ENCODE results near the gene GGA3.
A peak's percentile ranks its signal among the peaks of the same experiment; 100 is the strongest.
"Not testable (repeated sequence)": the region's sequence is repeated elsewhere in the genome, so short reads cannot be mapped to it uniquely, and the experiment has no call there.

GGA3 gene

DNA sequence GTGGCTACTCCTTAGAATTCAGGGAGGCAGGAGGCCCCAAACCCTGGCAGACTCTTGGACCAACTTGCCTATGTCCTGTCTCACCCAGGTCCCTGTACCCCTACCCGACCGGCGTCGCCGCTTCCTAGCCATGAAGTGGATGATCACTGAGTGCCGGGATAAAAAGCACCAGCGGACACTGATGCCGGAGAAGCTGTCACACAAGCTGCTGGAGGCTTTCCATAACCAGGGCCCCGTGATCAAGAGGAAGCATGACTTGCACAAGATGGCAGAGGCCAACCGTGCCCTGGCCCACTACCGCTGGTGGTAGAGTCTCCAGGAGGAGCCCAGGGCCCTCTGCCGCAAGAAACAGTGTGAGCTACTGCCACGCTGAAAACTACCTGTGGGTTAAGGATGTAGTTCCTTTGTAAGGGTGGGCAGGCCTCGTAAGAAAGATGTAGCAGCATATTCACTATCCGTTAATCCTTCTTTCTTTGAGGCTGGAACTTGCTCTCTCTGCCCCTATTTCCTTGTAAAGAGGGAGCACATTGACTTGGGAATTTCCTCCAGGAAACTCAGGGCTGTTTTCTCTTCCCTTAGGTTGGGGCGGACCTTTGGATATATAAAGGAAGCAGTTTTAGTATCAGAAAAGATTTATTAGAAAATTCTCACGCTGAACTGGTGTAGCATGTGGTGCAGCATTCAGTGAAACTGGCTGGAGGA lies 4.4 kb upstream of the GGA3 start:
- no peak for DNase-seq (ENCODE audit: low read depth)
- H3K4me3 ChIP-seq (ENCODE audit: low read length) = no peak overlapping the region
- TF ChIP-seq, protein P1, sequence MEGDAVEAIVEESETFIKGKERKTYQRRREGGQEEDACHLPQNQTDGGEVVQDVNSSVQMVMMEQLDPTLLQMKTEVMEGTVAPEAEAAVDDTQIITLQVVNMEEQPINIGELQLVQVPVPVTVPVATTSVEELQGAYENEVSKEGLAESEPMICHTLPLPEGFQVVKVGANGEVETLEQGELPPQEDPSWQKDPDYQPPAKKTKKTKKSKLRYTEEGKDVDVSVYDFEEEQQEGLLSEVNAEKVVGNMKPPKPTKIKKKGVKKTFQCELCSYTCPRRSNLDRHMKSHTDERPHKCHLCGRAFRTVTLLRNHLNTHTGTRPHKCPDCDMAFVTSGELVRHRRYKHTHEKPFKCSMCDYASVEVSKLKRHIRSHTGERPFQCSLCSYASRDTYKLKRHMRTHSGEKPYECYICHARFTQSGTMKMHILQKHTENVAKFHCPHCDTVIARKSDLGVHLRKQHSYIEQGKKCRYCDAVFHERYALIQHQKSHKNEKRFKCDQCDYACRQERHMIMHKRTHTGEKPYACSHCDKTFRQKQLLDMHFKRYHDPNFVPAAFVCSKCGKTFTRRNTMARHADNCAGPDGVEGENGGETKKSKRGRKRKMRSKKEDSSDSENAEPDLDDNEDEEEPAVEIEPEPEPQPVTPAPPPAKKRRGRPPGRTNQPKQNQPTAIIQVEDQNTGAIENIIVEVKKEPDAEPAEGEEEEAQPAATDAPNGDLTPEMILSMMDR (IDR thresholded peaks at IDR 0.05; ENCODE audit: insufficient read depth, low read depth, low read length, missing control alignments) = no peak

DNA sequence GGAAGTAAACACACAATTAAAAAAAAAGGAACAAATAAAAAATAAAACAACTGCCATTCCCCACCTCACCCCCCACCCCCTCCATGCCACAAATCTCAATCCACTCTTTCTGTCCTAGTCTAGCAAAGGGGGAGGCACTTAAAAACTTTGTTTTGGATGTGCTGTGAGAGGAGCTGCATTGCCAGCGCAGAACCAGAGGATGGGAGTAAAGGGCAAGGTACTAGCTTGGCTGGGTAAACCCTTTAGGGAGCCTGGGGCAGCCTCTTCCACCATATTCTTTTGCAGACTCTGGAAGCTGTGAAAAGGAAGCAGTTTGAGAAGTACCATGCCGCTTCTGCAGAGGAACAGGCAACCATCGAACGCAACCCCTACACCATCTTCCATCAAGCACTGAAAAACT lies 1.6 kb upstream of the GGA3 start:
- peak overlapping the region; percentile 99 for H3K4me3 ChIP-seq (ENCODE audit: low read length)
- TF ChIP-seq, protein P1 (IDR thresholded peaks at IDR 0.05; ENCODE audit: insufficient read depth, low read depth, low read length, missing control alignments) = no peak
- DNase-seq (ENCODE audit: low read depth) = no peak

DNA sequence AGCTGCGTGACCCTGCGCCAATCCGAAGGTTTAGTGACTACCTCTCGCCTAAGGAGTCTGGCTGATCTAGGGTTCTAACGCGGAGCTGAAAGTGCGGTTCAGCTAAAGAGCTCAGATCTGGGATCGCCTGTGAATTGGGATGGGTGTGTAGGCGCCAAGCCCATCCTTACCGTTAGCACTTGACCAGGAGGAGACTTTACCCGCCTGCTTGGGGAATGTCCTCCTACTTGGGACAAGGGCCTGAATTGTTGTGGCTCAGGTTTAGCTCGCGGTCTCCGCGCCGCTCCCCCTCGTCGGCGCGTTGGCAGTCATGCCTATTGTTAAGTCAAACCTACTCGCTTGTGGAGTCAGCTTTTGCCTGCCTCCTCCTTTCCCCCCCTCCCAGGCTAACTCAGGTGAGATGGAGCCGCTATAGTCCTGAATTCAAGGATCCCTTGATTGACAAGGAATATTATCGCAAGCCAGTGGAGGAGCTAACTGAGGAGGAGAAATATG lies 753 bp upstream of the GGA3 start:
- H3K4me3 ChIP-seq (ENCODE audit: low read length) = peak overlapping the region; percentile 99
- TF ChIP-seq, protein P1 (IDR thresholded peaks at IDR 0.05; ENCODE audit: insufficient read depth, low read depth, low read length, missing control alignments) = no peak
- peak; percentile 34 for DNase-seq (ENCODE audit: low read depth)

DNA sequence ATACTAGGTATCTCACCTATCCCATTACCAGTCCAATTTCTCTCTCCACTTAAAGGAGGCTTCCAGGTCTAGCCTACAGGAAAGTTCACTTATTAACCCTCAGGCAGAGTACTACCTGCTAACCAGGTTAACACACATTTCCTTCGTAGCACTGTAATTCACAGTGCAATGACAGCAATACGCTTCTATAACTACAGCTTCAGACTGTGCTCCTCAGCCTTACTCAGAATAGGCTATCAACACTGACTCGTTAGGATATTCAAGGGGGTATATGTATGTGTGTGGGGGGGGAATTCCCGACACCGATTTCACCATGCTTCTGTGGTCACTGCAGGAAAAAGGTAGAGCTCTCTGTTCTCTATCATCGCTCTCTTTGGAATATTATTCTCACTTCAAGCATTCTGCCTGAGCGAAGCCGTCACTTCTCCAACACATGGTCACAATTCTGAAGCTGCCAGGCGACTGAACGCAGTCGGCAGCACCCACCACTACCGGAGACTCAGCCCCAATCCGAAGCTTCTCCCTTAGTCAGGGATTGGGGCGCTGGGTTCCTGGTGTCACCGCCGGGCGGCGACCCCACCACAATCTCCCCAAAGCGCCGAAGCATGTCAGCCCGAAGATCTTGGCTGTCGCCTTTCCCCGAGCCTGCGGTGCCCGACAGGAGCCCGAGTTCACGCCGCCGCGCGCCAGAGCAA lies 618 bp downstream of the GGA3 start:
- DNase-seq (ENCODE audit: low read depth) = peak; percentile 35
- TF ChIP-seq, protein P1 (IDR thresholded peaks at IDR 0.05; ENCODE audit: insufficient read depth, low read depth, low read length, missing control alignments) = no peak
- H3K4me3 ChIP-seq (ENCODE audit: low read length) = peak overlapping the region; percentile 99

DNA sequence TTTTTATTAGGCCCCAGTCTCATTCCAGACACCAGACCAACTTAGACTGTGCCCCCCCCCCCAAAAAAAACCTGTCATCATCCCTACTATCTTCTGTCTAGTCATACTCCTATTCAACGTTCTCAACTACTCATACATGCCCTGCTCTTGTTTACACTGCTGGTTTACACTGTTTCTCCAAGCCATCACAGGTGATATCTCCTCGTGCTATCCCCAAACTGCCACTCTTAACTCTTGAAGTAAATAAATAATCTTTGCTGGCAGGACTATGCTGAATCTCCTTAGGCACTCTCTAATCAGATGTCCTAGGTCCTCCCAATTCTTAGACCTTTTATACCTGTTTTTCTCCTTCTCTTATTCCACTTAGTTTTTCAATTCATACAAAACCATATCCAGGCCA lies 4.2 kb downstream of the GGA3 start:
- DNase-seq (ENCODE audit: low read depth) = not testable (repeated sequence)

DNA sequence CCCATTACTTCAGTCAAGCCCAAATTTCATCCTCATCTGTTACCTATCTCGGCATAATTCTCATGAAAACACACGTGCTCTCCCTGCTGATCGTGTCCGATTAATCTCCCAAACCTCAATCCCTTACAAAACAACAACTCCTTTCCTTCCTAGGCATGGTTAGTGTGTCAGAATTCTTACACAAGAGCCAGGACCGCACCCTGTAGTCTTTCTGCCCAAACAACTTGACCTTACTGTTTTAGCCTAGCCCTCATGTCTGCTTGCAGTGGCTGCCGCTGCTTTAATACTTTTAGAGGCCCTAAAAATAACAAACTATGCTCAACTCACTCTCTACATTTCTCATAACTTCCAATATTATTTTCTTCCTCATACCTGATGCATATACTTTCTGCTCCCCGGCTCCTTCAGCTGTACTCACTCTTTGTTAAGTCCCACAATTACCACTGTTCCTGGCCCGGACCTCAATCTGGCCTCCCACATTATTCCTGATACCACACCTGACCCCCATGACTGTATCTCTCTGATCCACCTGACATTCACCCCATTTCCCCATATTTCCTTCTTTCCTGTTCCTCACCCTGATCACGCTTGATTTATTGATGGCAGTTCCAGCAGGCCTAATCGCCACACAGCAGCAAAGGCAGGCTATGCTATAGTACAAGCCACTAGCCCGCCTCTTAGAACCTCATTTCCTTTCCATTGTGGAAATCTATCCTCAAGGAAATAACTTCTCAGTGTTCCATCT lies 5.3 kb downstream of the GGA3 start:
- not testable (repeated sequence) for H3K4me3 ChIP-seq (ENCODE audit: low read length)
- DNase-seq (ENCODE audit: low read depth) = peak; percentile 45

More for the DNA sequence above, 4.2 kb downstream of the GGA3 start:
- H3K4me3 ChIP-seq (ENCODE audit: low read length) = not testable (repeated sequence)

DNA sequence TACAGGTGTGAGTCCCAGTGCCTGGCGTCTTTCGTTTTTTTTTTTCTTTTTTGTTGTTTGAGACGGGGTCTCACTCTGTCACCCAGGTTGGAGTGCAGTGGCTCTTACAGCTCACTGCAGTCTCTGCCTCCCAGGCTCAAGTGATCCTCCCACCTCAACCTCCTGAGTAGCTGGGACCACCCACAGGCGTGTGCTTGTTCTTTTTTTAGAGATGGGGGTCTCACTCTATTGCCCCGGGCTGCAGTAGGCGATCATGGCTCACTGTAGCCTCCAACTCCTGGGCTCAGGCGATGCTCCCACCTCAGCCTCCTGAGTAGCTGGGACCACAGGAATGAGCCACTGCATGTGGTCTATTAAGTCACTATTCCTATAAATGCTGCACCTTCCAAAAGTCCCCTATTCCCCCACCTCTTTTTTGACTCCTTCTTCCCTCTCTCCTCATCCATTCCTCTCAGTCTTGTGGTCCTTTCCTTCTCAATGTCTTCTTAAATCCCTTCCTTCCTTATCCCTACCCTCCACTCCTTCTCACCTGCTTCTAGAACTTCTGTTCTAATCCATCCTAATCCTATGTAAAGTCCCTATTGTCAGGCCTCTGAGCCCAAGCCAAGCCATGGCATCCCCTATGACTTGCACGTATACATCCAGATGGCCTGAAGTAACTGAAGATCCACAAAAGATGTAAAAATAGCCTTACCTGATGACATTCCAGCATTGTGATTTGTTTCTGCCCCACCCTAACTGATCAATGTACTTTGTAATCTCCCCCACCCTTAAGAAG lies 9.2 kb downstream of the GGA3 start:
- no peak for DNase-seq (ENCODE audit: low read depth)
- TF ChIP-seq, protein P1 (IDR thresholded peaks at IDR 0.05; ENCODE audit: insufficient read depth, low read depth, low read length, missing control alignments) = no peak
- no peak overlapping the region for H3K4me3 ChIP-seq (ENCODE audit: low read length)

Measured in epithelial cell of esophagus (primary cell).